A673 (cell line): ENCODE measurements around the gene RAB44. TPM values are rescaled to one million over a fixed set of nuclear protein-coding genes. Genes with fewer than 3 reads are reported as not detected.

Source experiments
- BruUV-seq: library from RNA; stranded (reverse); fragments of 400-500 nt; replicated peaks from 2 replicates; lab custom pipeline; 2021; lab: Mats Ljungman, UMichigan
- CTCF ChIA-PET: fragments of 300-600 bp; sonication (Branson Sonifier 250); formaldehyde crosslinking; loops from one replicate; lab custom pipeline; 2022; ENCODE audit warnings: antibody characterized with exemption; lab: Charles Lee
- POLR2A ChIA-PET: fragments of 300-600 bp; sonication (Branson Sonifier 250); formaldehyde crosslinking; loops from one replicate; lab custom pipeline; 2022; ENCODE audit warnings: antibody characterized with exemption; ENCODE audit not compliant: low non-redundant PET; lab: Charles Lee
- DNase-seq: peaks from one replicate; pipeline ENCODE4 v3.0.0-alpha.2; 2015; ENCODE audit warnings: low spot score
- H3K27ac ChIP-seq: fragments of 200-600 bp; sonication (generic); 2 replicates; pipeline ENCODE4 v1.5.1; 2016; ENCODE audit warnings: mixed run types, low read depth, mild to moderate bottlenecking, mixed read lengths, antibody characterized with exemption, low read length; ENCODE audit not compliant: poor library complexity, severe bottlenecking
- H3K27me3 ChIP-seq: fragments of 200-600 bp; sonication (generic); replicated peaks from 2 replicates; pipeline ENCODE4 v1.6.1; 2017; ENCODE audit warnings: mixed run types, low read depth, mild to moderate bottlenecking, mixed read lengths, antibody characterized with exemption, low read length; ENCODE audit not compliant: insufficient read depth, poor library complexity
- H3K36me3 ChIP-seq: fragments of 200-600 bp; sonication (generic); 2 replicates; pipeline ENCODE4 v1.6.1; 2016; ENCODE audit warnings: mixed run types, mild to moderate bottlenecking, mixed read lengths, antibody characterized with exemption, low read length; ENCODE audit not compliant: insufficient read depth, poor library complexity, severe bottlenecking
- H3K4me1 ChIP-seq: fragments of 200-600 bp; sonication (generic); 2 replicates; pipeline ENCODE4 v1.6.1; 2017; ENCODE audit warnings: mixed run types, mild to moderate bottlenecking, mixed read lengths, antibody characterized with exemption, low read length; ENCODE audit not compliant: insufficient read depth, poor library complexity, severe bottlenecking
- H3K4me3 ChIP-seq: fragments of 200-600 bp; sonication (generic); 2 replicates; pipeline ENCODE4 v1.5.1; 2016; ENCODE audit warnings: low read depth, mixed run types, mild to moderate bottlenecking, mixed read lengths, low read length; ENCODE audit not compliant: poor library complexity, severe bottlenecking
- H3K9me3 ChIP-seq: fragments of 200-600 bp; sonication (generic); 2 replicates; pipeline ENCODE4 v1.6.1; 2016; ENCODE audit warnings: mixed run types, low read depth, mild to moderate bottlenecking, mixed read lengths, antibody characterized with exemption, low read length; ENCODE audit not compliant: poor library complexity, severe bottlenecking
- EZH2 ChIP-seq: fragments of 200-600 bp; sonication (generic); IDR thresholded peaks from 2 replicates; pipeline ENCODE4 v1.6.1; 2017; ENCODE audit warnings: borderline replicate concordance, low read depth, mild to moderate bottlenecking, mixed read lengths, antibody characterized with exemption, low read length; ENCODE audit not compliant: poor library complexity, severe bottlenecking
- intact Hi-C: fragments of 100-400 bp; cut with micrococcal nuclease; formaldehyde crosslinking; loops from one replicate; pipeline ENCODE4 v1.10.0; 2022; ENCODE audit not compliant: unreplicated experiment
- total RNA-seq: library from RNA; stranded (reverse); gene quantifications from 2 replicates; pipeline ENCODE4 v1.2.3, GENCODE V29; 2021
- TF ChIP-seq, protein P1 (sequence below): fragments of 300-800, 200-600 bp; sonication (generic); conservative IDR thresholded peaks from 2 replicates; pipeline ENCODE4 v1.5.1; 2017; ENCODE audit warnings: low read depth, mild to moderate bottlenecking, antibody characterized with exemption, low read length, moderate library complexity, mixed read lengths

RAB44 gene
- total RNA-seq, 1 experiment from 2014 or later, result not detected

GRCh38 chr6:36731622-36732310 lies 34.1 kb downstream of the RAB44 start:
- ChIA-PET POLR2A (no interaction called here), CTCF (no interaction called here)
- no peaks in the 10 kb centered on the region for H3K27me3 ChIP-seq
- BruUV-seq, result no TSS peak
- DNase-seq, result no peak
- no peak overlapping the region for H3K27ac ChIP-seq
- peaks cover 8% of the 10 kb centered on the region for H3K4me1 ChIP-seq
- no peaks in the 10 kb centered on the region for H3K9me3 ChIP-seq
- TF ChIP-seq, protein P1, sequence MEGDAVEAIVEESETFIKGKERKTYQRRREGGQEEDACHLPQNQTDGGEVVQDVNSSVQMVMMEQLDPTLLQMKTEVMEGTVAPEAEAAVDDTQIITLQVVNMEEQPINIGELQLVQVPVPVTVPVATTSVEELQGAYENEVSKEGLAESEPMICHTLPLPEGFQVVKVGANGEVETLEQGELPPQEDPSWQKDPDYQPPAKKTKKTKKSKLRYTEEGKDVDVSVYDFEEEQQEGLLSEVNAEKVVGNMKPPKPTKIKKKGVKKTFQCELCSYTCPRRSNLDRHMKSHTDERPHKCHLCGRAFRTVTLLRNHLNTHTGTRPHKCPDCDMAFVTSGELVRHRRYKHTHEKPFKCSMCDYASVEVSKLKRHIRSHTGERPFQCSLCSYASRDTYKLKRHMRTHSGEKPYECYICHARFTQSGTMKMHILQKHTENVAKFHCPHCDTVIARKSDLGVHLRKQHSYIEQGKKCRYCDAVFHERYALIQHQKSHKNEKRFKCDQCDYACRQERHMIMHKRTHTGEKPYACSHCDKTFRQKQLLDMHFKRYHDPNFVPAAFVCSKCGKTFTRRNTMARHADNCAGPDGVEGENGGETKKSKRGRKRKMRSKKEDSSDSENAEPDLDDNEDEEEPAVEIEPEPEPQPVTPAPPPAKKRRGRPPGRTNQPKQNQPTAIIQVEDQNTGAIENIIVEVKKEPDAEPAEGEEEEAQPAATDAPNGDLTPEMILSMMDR, result no peak
- TF ChIP-seq EZH2, result no peak
- H3K4me3 ChIP-seq, result no peak overlapping the region
- no peaks in the 10 kb centered on the region for H3K36me3 ChIP-seq
- intact Hi-C loops, result no loop called here

- Histone ChIP-seq H3K36me3 (no peaks in the 10 kb centered on the region), H3K27me3 (no peaks in the 10 kb centered on the region), H3K27ac (no peak overlapping the region), H3K4me1 (peaks cover 8% of the 10 kb centered on the region), H3K4me3 (no peak overlapping the region), H3K9me3 (no peaks in the 10 kb centered on the region)
- no TSS peak for BruUV-seq
- POLR2A ChIA-PET, result no interaction called here
- no peak for DNase-seq
- intact Hi-C loops, result no loop called here
- TF ChIP-seq EZH2, result no peak
- CTCF ChIA-PET, result no interaction called here
Measured at GRCh38 chr6:36733300-36733699, 35.7 kb downstream of the RAB44 start.

DNA sequence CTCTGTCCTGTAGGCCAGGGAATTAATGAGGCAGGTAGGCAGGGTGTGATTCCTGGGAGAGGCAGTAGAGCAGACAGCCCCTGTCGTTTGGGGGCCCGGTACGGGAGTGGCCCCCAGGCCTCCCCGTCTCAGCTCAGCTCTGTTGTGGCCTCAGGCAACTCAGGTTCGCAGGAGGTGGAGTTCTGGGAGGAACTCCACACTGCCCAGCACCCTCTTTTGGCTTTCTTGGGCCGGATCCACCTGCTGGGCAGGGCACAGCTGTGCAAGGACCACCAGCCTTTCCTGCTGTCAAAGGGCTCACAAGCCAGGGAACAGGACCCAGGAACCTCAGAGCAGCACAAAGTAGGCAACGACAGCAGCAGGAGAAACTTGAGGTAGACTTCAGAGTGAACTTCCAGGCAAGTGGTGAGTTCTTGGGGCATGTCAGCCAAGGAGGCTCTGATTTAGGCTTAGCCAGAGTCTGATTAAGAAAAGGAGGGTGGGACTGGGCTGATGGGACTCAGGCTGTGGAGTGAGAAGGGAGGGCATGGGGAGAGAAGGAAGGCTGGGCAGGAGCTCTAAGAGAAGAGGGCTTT lies 36.9 kb downstream of the RAB44 start:
- no peak for TF ChIP-seq EZH2
- TF ChIP-seq, protein P1, result no peak
- intact Hi-C loops, result no loop called here
- no peaks in the 10 kb centered on the region for H3K36me3 ChIP-seq
- ChIA-PET POLR2A (no interaction called here), CTCF (no interaction called here)
- H3K27ac ChIP-seq, result no peak overlapping the region
- H3K4me1 ChIP-seq, result no peaks in the 10 kb centered on the region
- DNase-seq, result no peak
- no peak overlapping the region for H3K4me3 ChIP-seq
- no peaks in the 10 kb centered on the region for H3K9me3 ChIP-seq
- no peaks in the 10 kb centered on the region for H3K27me3 ChIP-seq
- no TSS peak for BruUV-seq
